GM12878 (cell line): ENCODE results near the gene TM7SF2.

ENCODE experiments used
- CREB1 ChIP-seq: IDR thresholded peaks from 2 replicates; pipeline ENCODE4 v1.6.1; 2012; ENCODE audit warnings: low read depth, mild to moderate bottlenecking, inconsistent platforms
- EP300 ChIP-seq, 2 experiments: fragments of 150-350 bp in 1 of 2; IDR thresholded peaks; 2 replicates each; pipeline ENCODE4 v1.6.1; 2011 to 2012; ENCODE audit warnings: low read depth in 2 of 2, low read length in 2 of 2, borderline replicate concordance in 1 of 2, improper control_type of control experiment in 1 of 2, inconsistent platforms in 1 of 2; ENCODE audit not compliant: control insufficient read depth in 1 of 2
- ESRRA ChIP-seq: IDR thresholded peaks from 2 replicates; pipeline ENCODE4 v1.6.1; 2012; ENCODE audit warnings: mild to moderate bottlenecking, low read length, improper control_type of control experiment
- POLR2A ChIP-seq: IDR thresholded peaks from 2 replicates; pipeline ENCODE4 v1.6.1; 2011; ENCODE audit warnings: low read depth, mild to moderate bottlenecking, low read length
- RAD21 ChIP-seq: IDR thresholded peaks from 2 replicates; pipeline ENCODE4 v1.6.1; 2011; ENCODE audit warnings: mild to moderate bottlenecking, low read depth, low read length, moderate library complexity; ENCODE audit not compliant: insufficient read depth
- RCOR1 ChIP-seq: conservative IDR thresholded peaks from 2 replicates; pipeline ENCODE4 v1.6.1; 2012; ENCODE audit warnings: low read depth, low read length, improper control_type of control experiment
- SUZ12 ChIP-seq: fragments of 200-600 bp; sonication (generic); IDR thresholded peaks from one replicate; pipeline ENCODE4 v1.6.1; 2018; ENCODE audit warnings: antibody characterized with exemption, mild to moderate bottlenecking; ENCODE audit not compliant: unreplicated experiment
- TBL1XR1 ChIP-seq: IDR thresholded peaks from 2 replicates; pipeline ENCODE4 v1.6.1; 2012; ENCODE audit warnings: low read depth, low read length, improper control_type of control experiment
- TCF12 ChIP-seq: IDR thresholded peaks from 2 replicates; pipeline ENCODE4 v1.6.1; 2011; ENCODE audit warnings: low read depth, mild to moderate bottlenecking, low read length

- TF ChIP-seq TCF12 (no peak), POLR2A (no peak), CREB1 (no peak), ESRRA (no peak), TBL1XR1 (no peak), SUZ12 (no peak), RAD21 (no peak), RCOR1 (no peak), EP300 (IDR thresholded peaks at IDR 0.05; ENCODE audit: borderline replicate concordance in 1 of 2, control insufficient read depth in 1 of 2, low read depth in 2 of 2, low read length in 2 of 2) (no peak)
These were observed 40.5 kb downstream of the TM7SF2 start for GRCh38 chr11:65152122-65152521.
